ENCODE measurements around the gene AGAP2.
A peak's percentile ranks its signal among the peaks of the same experiment; 100 is the strongest.
"Not testable (repeated sequence)": the region's sequence is repeated elsewhere in the genome, so short reads cannot be mapped to it uniquely, and the experiment has no call there.

AGAP2 gene

DNA sequence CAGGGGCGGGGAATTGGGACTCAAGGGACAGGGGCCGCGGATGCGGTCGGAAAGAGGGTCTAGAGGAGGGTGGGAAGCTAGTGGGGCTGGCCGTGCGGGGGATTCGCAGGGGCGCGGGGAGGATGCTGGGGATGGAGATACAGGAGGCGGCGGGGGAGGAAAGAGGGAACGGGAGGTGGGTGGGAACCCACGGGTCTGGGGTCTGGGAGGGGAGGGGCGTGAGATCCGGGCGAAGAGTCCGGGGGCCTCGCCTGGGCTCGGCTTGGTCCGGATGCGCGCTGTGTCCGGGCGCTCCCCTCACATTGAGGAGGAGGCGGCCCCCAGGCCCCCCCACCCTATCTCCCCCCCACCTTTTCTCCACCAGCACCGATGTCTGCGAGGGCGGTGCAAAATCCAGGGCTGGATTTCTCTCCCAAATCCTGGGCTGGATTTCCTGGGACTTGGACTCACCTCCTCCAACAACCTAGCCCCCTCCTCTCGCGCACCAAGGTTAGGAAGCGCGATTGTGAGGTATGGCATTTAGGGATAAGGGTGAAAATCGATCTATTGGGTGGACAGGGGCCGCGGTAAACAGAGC is at the start of gene AGAP2:
AGAP2 (minus strand) TSS at position 82 of the 577 bp plus-strand sequence. CDS start 496 bp downstream, outside the sequence.
- DNase-seq (ENCODE audit: low read depth) = no peak

DNA sequence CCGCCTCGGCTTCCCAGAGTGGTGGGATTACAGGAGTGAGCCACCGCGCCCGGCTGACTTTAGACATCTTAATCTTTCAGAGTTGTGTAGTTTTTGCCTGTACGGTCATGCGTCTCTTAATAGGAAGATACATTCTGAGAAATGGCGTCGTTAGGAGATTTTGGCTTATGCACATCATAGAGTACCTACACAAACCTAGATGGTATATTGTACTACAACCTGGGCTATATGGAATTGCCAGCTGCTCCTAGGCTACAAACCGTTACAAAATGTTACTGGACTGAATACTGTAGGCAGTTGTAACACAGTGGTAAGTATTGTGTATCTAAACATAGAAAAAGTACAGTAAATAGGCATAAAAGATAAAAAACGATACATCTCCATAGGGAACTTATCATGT is 45.3 kb upstream of the AGAP2 start:
- DNase-seq (ENCODE audit: low read depth) = no peak

- DNase-seq (ENCODE audit: low read depth) = no peak
These were observed 44.9 kb upstream of the AGAP2 start for GRCh38 chr12:57783466-57783801.

- DNase-seq (ENCODE audit: low read depth) = peak; percentile 92
These were observed 44.3 kb upstream of the AGAP2 start, which contains the start of gene TSFM for GRCh38 chr12:57782608-57783465. Gene TSFM, plus strand, starts transcription at chr12:57782787. Its CDS starts 15 bp downstream, at chr12:57782802.

DNA sequence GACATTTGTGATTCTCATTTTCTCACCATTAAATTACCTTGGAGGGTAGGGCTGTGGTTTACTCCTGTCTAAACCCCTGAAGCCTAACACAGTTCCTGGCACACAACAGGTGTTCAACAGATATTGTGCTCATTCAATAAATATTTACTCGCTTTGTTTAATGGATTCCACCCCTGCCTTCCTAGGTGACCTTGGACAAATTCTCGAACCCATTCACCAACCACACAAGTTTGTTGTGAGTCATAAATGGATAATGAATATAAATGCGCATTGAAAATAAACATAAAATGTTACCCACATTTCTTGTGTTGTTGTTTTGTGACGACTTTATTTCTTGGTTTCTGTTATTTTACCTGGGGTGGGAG is 43.7 kb upstream of the AGAP2 start:
- DNase-seq (ENCODE audit: low read depth) = no peak

- no peak for DNase-seq (ENCODE audit: low read depth)
These were observed 43.3 kb upstream of the AGAP2 start for GRCh38 chr12:57781801-57782200.

DNA sequence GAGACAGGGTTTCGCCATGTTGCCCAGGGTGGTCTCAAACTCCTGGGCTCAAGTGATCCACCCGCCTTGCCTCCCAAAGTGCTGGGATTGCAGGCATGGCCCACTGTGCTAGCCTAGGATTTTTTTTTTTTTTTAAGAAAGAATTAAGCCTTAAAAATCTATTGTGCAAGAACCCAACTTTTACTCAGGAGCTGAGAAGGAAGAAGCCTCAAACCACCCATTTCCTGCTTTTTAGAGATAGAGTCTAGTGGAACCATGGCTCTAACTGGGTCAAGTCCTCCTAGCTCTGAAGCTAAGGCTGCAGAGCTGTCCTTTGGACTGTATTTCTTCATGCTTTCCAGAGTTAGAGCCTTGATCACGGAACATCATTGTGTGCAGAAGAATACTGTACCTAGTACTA is 42.7 kb upstream of the AGAP2 start:
- DNase-seq (ENCODE audit: low read depth) = no peak

DNA sequence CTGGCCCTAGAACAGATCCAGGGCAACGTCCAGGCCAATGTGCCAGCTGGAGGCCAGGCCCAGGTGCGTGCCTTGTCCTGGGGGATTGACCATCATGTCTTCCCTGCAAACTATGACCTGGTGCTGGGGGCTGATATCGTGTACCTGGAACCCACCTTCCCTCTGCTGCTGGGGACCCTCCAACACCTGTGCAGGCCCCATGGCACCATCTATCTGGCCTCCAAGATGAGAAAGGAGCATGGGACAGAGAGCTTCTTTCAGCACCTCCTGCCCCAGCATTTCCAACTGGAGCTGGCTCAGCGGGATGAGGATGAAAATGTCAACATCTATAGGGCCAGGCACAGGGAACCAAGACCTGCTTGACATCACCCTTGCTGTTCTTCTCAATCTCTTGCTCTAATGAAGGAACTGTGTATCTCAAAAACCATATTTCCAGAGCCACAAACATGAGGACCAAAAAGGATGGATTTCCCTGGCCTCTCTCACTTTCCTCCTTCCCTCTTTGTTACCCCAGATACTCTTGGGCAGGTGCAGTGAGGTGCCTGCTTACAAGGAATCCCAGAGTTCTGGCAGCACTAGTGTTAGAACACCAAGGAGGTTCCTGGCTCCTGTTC is 41.8 kb upstream of the AGAP2 start:
- DNase-seq (ENCODE audit: low read depth) = no peak

- DNase-seq (ENCODE audit: low read depth) = no peak
These were observed 41.2 kb upstream of the AGAP2 start for GRCh38 chr12:57779736-57780135.

DNA sequence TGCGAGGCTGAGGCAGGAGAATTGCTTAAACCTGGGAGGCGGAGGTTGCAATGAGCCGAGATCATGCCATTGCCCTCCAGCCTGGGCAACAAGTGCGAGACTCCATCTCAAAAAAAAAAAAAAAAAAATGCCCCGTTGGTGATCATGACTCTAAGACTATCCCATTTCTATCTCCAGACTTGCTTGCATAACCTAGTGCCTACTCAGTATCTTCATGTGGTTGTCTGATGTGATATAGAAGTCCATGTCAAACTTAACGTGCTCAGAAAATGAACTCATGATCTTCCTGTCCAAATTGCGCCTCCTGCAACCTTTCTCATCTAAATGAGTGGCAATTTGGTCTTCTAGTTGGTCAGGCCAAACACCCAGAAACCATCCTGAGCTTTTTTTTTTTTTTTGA is 39.4 kb upstream of the AGAP2 start:
- DNase-seq (ENCODE audit: low read depth) = no peak

GRCh38 chr12:57777367-57777766 is 38.8 kb upstream of the AGAP2 start:
- DNase-seq (ENCODE audit: low read depth) = no peak

- no peak for DNase-seq (ENCODE audit: low read depth)
These were observed 37.7 kb upstream of the AGAP2 start for GRCh38 chr12:57776247-57776587.

- no peak for DNase-seq (ENCODE audit: low read depth)
These were observed 37.2 kb upstream of the AGAP2 start for GRCh38 chr12:57775563-57776246.

GRCh38 chr12:57775044-57775443 is 36.5 kb upstream of the AGAP2 start:
- no peak for DNase-seq (ENCODE audit: low read depth)

DNA sequence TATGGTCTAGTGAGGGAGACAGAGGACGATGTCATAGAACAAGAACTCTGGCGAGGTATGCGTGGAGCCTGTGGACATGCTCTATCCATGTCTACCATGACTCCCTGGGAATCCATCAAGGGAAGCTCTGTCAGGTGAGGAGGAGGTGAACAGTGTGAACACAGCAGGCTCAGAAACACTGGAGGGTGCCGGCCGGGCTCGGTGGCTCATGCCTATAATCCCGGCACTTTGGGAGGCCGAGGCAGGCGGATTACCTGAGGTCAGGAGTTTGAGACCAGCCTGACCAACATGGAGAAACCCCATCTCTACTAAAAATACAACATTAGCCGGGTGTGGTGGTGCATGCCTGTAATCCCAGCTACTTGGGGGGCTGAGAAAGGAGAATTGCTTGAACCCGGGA is 36.1 kb upstream of the AGAP2 start:
- DNase-seq (ENCODE audit: low read depth) = not testable (repeated sequence)

DNA sequence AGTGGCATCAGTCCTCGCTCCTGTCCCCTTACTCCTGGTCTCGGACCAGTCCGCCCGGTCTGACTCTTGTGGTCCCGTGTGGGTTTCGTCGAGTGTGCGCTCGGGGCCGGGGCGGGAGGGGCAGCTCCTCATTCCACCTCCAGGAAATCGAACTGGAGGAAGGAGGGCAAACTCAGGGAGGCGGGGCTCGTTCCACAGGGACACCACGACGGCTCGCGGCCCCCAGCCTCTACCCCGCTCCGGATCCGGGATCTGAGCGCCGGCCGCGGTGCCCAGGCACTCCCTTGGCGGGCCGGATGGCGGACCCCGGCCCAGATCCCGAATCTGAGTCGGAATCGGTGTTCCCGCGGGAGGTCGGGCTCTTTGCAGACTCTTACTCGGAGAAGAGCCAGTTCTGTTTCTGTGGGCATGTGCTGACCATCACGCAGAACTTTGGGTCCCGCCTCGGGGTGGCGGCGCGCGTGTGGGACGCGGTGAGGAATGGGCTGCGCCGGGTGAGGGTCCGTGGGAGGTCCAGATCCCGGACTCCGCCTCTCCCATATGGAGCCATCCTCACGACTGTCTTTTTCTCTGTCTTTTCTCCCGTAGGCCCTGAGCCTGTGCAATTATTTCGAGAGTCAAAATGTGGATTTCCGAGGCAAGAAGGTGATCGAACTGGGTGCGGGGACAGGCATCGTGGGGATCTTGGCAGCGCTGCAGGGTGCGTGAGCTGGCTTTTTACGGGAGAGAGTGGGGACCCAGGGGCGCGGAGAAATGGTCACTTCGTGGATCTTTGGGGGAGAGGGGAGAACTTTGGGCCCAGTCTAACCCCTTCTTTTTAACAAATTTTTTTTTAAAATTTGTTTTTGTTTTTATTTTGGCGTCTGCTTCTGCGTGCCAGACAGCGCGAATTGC is 34.1 kb upstream of the AGAP2 start, which contains the start of gene EEF1AKMT3:
EEF1AKMT3 (plus strand) TSS at position 186 of the 894 bp plus-strand sequence; CDS start at position 297, 111 bp downstream.
- DNase-seq (ENCODE audit: low read depth) = peak; percentile 19

DNA sequence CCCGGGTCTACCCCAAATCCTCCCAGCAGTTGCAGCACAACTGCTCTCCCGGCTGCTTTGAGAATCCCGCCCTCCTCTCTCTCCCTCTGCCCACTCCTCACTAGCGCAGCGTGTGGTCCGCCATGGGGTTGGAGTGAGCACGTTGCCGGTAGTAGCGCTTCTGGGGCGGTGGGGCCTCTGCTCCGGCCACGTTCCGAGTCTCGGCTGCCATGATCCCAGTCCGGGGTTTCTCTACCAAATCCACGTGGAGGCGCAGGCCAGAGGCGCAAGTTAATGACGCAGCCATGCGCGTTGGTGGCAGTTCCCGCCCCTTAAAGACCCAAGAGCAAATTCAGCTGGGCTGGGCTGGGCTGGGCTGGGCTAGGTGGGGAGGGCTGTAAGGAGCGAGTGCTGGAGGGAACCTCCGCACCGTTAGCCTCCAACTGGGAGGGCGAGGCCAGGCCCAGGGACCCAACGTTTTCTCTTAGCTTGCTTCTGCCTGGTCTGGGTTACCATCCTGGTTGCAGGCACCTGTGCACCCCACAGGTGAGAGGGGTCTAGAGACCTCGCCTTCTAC is 33.4 kb upstream of the AGAP2 start, which contains the start of gene METTL1:
METTL1 (minus strand) TSS at position 233 of the 556 bp plus-strand sequence; CDS start at position 211, 22 bp downstream.
- peak; percentile 87 for DNase-seq (ENCODE audit: low read depth)

DNA sequence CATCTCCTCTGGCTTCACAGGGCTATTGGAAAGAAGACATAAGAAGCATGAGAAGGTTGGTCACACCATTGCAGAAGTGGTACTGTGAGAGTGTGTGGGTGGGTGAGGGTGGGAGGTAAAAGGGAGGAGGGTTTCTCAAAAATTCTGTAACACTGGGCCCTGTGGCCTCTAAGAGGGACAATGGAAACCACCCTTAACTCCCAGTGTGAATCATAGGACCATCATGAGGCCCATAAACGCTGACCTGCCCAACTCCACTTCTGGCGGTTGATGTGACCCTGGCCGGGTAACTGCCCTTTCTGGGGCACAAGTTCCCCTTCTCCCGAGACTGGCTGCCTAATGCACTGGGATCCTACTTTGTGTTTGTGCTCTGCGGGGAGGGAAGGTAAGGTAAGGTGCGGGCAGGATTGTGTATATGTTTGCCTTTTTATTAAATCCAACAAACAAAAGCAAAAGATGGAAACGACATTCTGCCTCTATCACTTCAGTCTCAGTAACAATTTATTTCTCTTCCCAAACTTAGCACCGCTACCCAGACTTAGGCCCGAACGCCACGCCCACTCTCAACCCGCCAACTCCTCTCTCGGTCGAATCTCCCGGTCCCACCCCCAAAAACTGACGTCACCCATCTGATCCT is 32.8 kb upstream of the AGAP2 start:
- peak; percentile 79 for DNase-seq (ENCODE audit: low read depth)

- DNase-seq (ENCODE audit: low read depth) = no peak
These were observed 32.2 kb upstream of the AGAP2 start for GRCh38 chr12:57770734-57771133.

DNA sequence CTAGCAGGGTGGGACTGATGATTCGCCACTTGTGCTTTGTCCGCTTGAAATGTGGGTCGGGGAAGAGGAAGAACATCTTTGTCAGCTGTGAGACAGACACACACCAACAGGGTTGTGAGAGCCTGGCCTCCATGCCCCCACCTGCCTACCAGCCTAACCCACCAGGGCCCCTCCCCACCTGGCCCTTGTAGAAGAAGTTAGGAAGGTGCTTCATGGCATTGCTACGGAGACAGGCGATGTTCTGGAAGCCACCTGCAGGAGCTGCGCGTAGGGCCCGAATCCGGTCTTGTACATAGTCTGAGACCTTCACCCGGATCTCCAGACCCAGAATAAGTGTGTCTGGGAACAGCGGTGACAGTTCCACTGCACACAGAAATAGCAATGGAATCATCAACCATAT is 31.1 kb upstream of the AGAP2 start:
- no peak for DNase-seq (ENCODE audit: low read depth)

- no peak for DNase-seq (ENCODE audit: low read depth)
These were observed 29.3 kb upstream of the AGAP2 start for GRCh38 chr12:57767876-57768275.
